Measurements from ENCODE around the gene MCC.

MCC gene

DNA sequence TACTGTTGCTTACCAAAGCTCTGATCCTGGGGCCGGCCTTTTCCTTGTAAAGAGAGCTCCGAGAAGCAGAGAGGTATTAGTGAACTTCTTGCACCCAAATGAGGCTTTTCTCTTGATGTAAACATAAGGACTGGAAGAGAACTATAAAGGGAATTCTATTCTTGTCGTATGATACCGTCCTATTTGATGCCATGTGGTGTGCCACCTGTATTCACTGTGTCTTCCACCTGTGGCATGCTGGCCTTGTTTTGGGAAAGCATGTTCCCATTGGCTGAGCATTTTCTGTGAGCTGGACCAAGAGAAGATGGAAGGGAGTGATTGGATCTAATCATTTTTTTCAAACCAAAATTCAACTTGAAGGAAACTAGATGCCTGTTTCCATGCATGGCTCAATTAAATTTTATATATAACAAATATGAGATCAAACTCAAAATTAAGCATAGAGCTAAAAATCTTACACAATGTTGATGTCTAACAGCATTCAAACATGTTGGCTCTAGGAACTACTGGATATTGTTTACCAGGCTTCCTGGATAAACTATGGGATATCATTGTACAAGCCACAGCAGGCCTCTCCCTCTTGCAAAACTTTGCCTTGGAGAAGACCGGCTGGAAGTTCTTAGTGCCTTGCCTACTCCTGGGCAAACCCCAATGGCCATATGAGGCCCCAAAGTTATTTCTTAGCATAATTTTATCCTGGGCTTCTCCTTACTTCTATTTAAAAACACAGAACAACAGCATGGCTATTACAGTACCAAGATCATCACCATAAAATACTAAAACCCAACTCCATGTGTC, 168.8 kb downstream of the MCC start:
- no peak for DNase-seq (ENCODE audit: low spot score)

- DNase-seq (ENCODE audit: low spot score) = no peak
Measured at GRCh38 chr5:113317636-113318035, 170.6 kb downstream of the MCC start.

GRCh38 chr5:113311301-113311700, 177.0 kb downstream of the MCC start:
- no peak for DNase-seq (ENCODE audit: low spot score)

DNA sequence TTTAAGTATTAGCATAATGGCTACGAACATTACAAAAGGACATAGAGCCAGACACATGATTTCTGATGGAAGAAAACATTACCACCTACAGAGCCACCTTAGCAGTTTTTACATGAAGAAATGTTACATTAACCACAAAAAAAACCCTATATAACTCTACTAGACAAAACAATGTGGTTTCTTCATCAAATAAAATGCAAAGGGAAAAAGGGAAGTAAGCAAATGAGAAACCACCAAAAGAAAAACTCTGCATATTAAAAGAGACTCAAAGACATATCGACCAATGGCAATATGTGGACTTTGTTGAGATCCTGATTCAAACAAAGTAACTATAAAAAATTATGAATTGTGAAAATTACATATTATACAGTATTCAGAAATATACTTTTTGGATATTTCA, 186.1 kb downstream of the MCC start:
- no peak for DNase-seq (ENCODE audit: low spot score)

DNA sequence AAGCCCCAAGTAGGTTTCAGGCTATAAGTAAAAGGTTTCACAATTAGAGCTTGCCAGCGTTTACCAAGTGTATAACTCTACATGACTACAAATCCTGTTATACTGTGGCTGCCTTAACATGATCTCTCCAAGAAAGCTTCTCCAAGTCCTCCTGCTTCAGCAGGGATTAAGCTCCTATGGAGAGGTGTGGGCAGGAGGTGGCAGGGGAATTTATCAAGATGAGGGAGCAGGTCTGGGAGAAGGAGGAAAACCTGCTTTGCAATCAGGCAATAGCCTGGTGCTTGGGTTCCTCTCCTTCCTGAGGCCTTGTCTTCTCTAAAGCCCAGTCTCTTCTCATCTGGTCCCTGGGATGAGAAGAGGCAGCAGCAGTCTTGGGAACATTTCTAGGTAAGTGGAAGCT, 188.7 kb downstream of the MCC start:
- no peak for DNase-seq (ENCODE audit: low spot score)

- no peak for DNase-seq (ENCODE audit: low spot score)
Measured at GRCh38 chr5:113296676-113297075, 191.6 kb downstream of the MCC start.

DNA sequence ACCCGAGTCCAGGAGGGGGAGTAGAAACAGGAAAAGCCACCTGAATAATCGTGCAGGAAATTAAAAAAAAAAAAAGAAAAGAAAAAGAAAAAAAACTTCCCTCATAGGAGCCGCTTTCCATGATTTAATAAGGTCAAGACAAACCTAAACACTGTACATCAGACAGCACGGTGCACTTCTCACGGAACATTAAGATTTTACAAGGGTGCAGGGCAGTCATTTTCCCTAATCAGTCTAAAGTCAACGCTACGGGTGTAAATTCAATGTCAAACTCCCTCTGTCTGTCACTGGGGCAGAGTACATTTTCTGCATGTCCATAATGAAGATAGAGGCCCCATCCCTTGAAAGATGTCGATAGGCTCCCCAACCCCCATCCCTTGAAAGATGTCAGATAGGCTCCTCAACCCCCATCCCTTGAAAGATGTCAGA, 193.1 kb downstream of the MCC start:
- DNase-seq (ENCODE audit: low spot score) = no peak

GRCh38 chr5:113294311-113295110, 193.7 kb downstream of the MCC start:
- DNase-seq (ENCODE audit: low spot score) = no peak

DNA sequence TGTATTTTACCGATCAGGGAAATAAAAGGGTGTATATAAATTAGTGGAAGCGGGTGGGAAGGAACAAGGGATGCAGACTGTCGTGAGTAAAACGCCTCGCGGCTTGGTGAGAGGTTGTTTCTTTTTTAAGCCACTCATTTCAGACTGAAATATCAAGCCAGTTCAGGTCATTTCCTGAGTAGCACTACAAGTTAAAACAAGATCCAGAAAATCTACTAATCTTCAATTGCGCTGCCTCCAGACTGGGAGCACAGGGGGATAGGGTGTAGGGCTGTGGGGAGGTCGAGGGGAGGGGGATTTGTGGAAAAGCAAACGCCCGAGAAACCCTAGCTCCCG, 194.3 kb downstream of the MCC start:
- no peak for DNase-seq (ENCODE audit: low spot score)

- DNase-seq (ENCODE audit: low spot score) = no peak
Measured at GRCh38 chr5:113293068-113293974, 194.9 kb downstream of the MCC start.

DNA sequence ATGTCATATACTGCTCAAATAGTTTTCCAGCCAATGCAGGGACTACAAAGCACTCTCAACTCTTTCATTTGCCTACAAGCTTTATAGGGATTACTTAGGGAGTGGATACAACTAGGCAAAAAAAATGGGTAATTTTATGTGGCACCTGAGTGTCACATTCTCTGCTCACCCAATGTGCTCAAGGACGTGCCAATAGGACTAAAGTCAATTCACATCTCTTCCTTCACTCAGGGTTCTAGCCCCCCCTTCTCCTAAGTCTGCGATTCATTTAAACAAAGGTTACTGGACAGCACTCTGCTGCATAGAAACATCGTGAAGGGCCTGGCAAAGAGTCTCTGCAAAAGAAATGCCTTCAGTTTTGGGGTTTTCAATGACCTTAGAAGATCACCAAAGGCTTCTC, 195.8 kb downstream of the MCC start:
- DNase-seq (ENCODE audit: low spot score) = no peak

GRCh38 chr5:113283558-113283957, 204.7 kb downstream of the MCC start:
- DNase-seq (ENCODE audit: low spot score) = no peak

GRCh38 chr5:113282472-113282871, 205.8 kb downstream of the MCC start:
- no peak for DNase-seq (ENCODE audit: low spot score)

- no peak for DNase-seq (ENCODE audit: low spot score)
Measured at GRCh38 chr5:113281194-113281593, 207.1 kb downstream of the MCC start.

DNA sequence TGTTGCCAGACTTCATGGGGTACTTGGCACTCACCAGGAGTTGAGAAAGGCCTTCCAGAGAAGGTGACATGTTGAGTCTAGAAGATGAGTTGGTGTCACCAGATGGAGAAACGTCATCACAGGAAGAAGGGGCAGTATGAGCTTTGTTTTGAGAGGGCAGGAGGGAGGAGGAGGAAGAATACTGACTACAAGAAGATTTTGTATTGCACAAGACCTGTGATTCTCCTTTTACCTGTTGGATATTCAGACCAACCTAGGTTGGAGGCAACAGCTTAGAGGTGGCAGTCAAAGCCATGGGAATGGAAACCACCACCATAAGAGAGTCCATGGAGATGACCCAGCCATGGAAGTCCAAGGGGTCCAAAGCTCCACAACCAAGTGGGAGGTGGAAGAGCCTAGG, 207.7 kb downstream of the MCC start:
- DNase-seq (ENCODE audit: low spot score) = no peak

- no peak for DNase-seq (ENCODE audit: low spot score)
Measured at GRCh38 chr5:113278976-113279375, 209.3 kb downstream of the MCC start.

- DNase-seq (ENCODE audit: low spot score) = no peak
Measured at GRCh38 chr5:113276493-113276892, 211.8 kb downstream of the MCC start.

- DNase-seq (ENCODE audit: low spot score) = no peak
Measured at GRCh38 chr5:113276001-113276400, 212.3 kb downstream of the MCC start.

GRCh38 chr5:113274836-113275414, 213.3 kb downstream of the MCC start:
- no peak for DNase-seq (ENCODE audit: low spot score)

- no peak for DNase-seq (ENCODE audit: low spot score)
Measured at GRCh38 chr5:113273948-113274347, 214.3 kb downstream of the MCC start.

- no peak for DNase-seq (ENCODE audit: low spot score)
Measured at GRCh38 chr5:113271745-113272454, 216.4 kb downstream of the MCC start.

Measured in hematopoietic multipotent progenitor cell treated with erythropoietin and hydrocortisone succinate and interleukin-3 and kit ligand, for 17 days (in vitro differentiated cells).